ENCODE results near the gene CACNA1C. TPM values are rescaled to one million over a fixed set of nuclear protein-coding genes. Genes with fewer than 3 reads are reported as not detected.

Gene CACNA1C
- total RNA-seq, 1 experiment from 2014 or later: 1.1 TPM

- Mint-ChIP-seq H3K4me1 (peaks cover 23 to 26% of the 10 kb centered on the region in 2 experiments), H3K36me3 (ENCODE audit: insufficient read depth in 1 of 3, low read depth in 3 of 3) (no peaks in the 10 kb centered on the region), H3K27ac (no peak overlapping the region; a peak in 1 of 7 replicates), H3K9me3 (no peaks in the 10 kb centered on the region), H3K4me3 (peak overlapping the region; percentile 78 to 83), H3K27me3 (ENCODE audit: low read depth) (peaks cover 61% of the 10 kb centered on the region)
- Histone ChIP-seq H3K4ac (ENCODE audit: low read depth, low read length) (no peak overlapping the region), H4K20me1 (ENCODE audit: control insufficient read depth, insufficient read depth, insufficient read length) (no peaks in the 10 kb centered on the region), H2BK20ac (ENCODE audit: low read depth, low read length, poor library complexity, severe bottlenecking) (no peak overlapping the region), H2BK12ac (ENCODE audit: insufficient read length, low read depth, low read length) (no peak overlapping the region), H3K14ac (ENCODE audit: insufficient read depth, low read length) (no peak overlapping the region), H3K27me3 (ENCODE audit: insufficient read depth, low read length) (no peaks in the 10 kb centered on the region; the same call in 1 of the 2 replicates), H4K8ac (replicated peaks; ENCODE audit: insufficient read length, low read depth, low read length) (no peak overlapping the region), H3K18ac (ENCODE audit: insufficient read length, low read depth, low read length) (no peak overlapping the region), H3K9ac (ENCODE audit: extremely low read depth, insufficient read length, low read length) (no peak overlapping the region), H3K23ac (ENCODE audit: insufficient read length, low read depth, low read length) (no peak overlapping the region), H2BK5ac (ENCODE audit: insufficient read length, low read length) (no peak overlapping the region), H3K79me2 (ENCODE audit: insufficient read depth, low read length) (no peaks in the 10 kb centered on the region), H2BK120ac (ENCODE audit: low read depth, low read length, poor library complexity, severe bottlenecking) (no peak overlapping the region), H3K56ac (ENCODE audit: insufficient read length, low read depth, low read length) (no peak overlapping the region), H4K5ac (ENCODE audit: insufficient read length, low read depth, low read length) (no peak overlapping the region), H2BK15ac (ENCODE audit: low read depth, low read length) (no peak overlapping the region), H3K4me1 (ENCODE audit: insufficient read depth, low read length) (no peaks in the 10 kb centered on the region; the same call in 1 of the 2 replicates), H3K4me2 (ENCODE audit: insufficient read depth, insufficient read length, low read length) (peak overlapping the region; percentile 59), H4K91ac (ENCODE audit: insufficient read length, low read depth, low read length) (no peak overlapping the region), H3K79me1 (ENCODE audit: insufficient read depth, low read depth, low read length, poor library complexity, severe bottlenecking) (no peaks in the 10 kb centered on the region), H3K23me2 (ENCODE audit: insufficient read length, low read depth, low read length, poor library complexity, severe bottlenecking) (peaks cover 5% of the 10 kb centered on the region), H2AFZ (ENCODE audit: low read length) (peak overlapping the region; percentile 6), H3K9me3 (ENCODE audit: control insufficient read depth, low read depth, low read length) (no peaks in the 10 kb centered on the region), H3T11ph (ENCODE audit: low read length) (no peak overlapping the region), H2AK5ac (ENCODE audit: insufficient read length, low read length) (no peak overlapping the region), H3K27ac (ENCODE audit: insufficient read length, low read depth, low read length) (no peak overlapping the region)
- no peak for TF ChIP-seq CTCF (conservative IDR thresholded peaks at IDR 0.05)
- DNase-seq: peak; percentile 25
- no CpG with 5 or more reads among the region's 13 CpGs for WGBS (ENCODE audit: extremely low coverage, insufficient read length, low lambda C conversion rate)
These were observed 639.3 kb downstream of the CACNA1C start for GRCh38 chr12:2692080-2692479.

All from H9 (cell line).